ENCODE data around the gene TMEM260. TPM values are rescaled to one million over a fixed set of nuclear protein-coding genes. Genes with fewer than 3 reads are reported as not detected.

TMEM260 gene
- total and polyA plus RNA-seq, 2 experiments from 2014 or later, result 19.7 to 28.7 TPM

DNA sequence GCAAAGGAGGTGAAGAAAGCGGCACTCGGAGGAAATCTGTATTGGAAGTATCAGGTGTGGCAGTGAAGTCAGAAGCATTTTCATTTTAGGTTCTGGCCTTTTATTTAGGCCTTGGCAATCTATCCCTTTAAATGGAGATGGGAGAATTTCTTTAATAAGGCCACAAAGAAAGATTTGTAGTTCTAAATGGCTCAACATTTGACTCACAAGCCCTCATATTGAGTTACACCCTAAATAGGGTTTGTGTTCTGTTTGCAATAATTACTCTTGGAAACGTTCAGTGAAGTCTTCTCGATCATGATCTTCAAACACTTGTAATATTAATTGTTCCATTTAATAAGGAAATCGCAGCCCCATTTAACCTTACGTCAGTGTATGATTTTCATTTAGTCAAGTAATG, 25.3 kb upstream of the TMEM260 start:
- WGBS (ENCODE audit: low lambda C conversion rate, missing lambda C conversion rate), result 75% methylated on average over 6 of the region's 6 CpGs
- TF ChIP-seq EZH2phosphoT487 (IDR thresholded peaks at IDR 0.05; ENCODE audit: low read depth, severe bottlenecking, unreplicated experiment), result no peak
- TF ChIP-seq, protein P1, sequence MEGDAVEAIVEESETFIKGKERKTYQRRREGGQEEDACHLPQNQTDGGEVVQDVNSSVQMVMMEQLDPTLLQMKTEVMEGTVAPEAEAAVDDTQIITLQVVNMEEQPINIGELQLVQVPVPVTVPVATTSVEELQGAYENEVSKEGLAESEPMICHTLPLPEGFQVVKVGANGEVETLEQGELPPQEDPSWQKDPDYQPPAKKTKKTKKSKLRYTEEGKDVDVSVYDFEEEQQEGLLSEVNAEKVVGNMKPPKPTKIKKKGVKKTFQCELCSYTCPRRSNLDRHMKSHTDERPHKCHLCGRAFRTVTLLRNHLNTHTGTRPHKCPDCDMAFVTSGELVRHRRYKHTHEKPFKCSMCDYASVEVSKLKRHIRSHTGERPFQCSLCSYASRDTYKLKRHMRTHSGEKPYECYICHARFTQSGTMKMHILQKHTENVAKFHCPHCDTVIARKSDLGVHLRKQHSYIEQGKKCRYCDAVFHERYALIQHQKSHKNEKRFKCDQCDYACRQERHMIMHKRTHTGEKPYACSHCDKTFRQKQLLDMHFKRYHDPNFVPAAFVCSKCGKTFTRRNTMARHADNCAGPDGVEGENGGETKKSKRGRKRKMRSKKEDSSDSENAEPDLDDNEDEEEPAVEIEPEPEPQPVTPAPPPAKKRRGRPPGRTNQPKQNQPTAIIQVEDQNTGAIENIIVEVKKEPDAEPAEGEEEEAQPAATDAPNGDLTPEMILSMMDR (IDR thresholded peaks at IDR 0.05; ENCODE audit: poor library complexity), result no peak
- TF ChIP-seq EZH2 (IDR thresholded peaks at IDR 0.05; ENCODE audit: borderline replicate concordance), result no peak
- H3K4me1 ChIP-seq (ENCODE audit: insufficient read depth), result peaks cover 4% of the 10 kb centered on the region
- no peaks in the 10 kb centered on the region for H3K27me3 ChIP-seq
- DNase-seq (ENCODE audit: low spot score), result no peak
- no peaks in the 10 kb centered on the region for H3K36me3 ChIP-seq (replicated peaks; ENCODE audit: insufficient read depth, low read depth)
- no peak overlapping the region for H3K27ac ChIP-seq
- H2AFZ ChIP-seq, result no peak overlapping the region
- no peaks in the 10 kb centered on the region for H3K9me3 ChIP-seq (ENCODE audit: low read depth)
- H4K20me1 ChIP-seq (ENCODE audit: insufficient read depth, poor library complexity, severe bottlenecking), result no peaks in the 10 kb centered on the region
- H3K4me2 ChIP-seq, result peak overlapping the region; percentile 16
- H3K9me2 ChIP-seq (replicated peaks; ENCODE audit: insufficient read depth), result no peaks in the 10 kb centered on the region
- H3K79me2 ChIP-seq, result no peaks in the 10 kb centered on the region
- H3K4me3 ChIP-seq, result no peak overlapping the region

DNA sequence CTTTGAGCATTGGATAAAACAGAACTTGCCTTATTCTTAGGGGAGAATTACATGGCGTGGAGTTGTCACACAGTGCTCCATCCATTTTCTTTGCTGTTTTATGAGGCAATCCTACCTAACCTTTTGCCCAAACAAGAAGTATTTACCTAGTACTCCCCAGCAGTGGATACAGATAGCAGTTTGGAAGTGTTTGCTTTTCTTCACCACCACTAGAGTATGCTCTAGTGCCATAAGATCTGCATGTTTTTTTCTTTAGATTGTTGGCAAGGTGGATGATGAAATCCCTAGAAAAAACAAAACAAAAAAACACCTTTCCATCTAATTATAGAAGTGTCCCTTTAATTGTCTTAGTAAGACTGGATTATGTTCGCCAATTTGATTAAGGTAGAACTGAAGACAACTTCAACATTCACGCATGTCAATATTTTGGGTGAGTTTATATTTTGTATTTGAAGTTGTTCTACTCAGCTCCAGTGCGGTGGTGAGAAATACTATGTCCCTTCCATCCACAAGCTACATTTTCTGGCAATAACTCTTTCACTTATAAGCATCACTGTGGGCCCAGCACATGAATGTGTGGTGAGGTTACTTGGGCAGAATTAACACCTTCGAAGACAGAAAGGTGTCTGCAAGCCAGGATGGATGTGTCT, 23.6 kb upstream of the TMEM260 start:
- H2AFZ ChIP-seq, result no peak overlapping the region

GRCh38 chr14:56559182-56559581, 20.4 kb upstream of the TMEM260 start:
- Histone ChIP-seq H4K20me1 (ENCODE audit: insufficient read depth, poor library complexity, severe bottlenecking) (no peaks in the 10 kb centered on the region), H2AFZ (no peak overlapping the region), H3K79me2 (no peaks in the 10 kb centered on the region), H3K9me2 (replicated peaks; ENCODE audit: insufficient read depth) (no peaks in the 10 kb centered on the region), H3K4me2 (no peak overlapping the region), H3K27me3 (no peaks in the 10 kb centered on the region), H3K9me3 (ENCODE audit: low read depth) (no peaks in the 10 kb centered on the region), H3K36me3 (replicated peaks; ENCODE audit: insufficient read depth, low read depth) (no peaks in the 10 kb centered on the region), H3K4me3 (no peak overlapping the region), H3K4me1 (ENCODE audit: insufficient read depth) (peaks cover 4% of the 10 kb centered on the region), H3K27ac (no peak overlapping the region)
- TF ChIP-seq, protein P1 (IDR thresholded peaks at IDR 0.05; ENCODE audit: poor library complexity), result no peak
- TF ChIP-seq EZH2 (IDR thresholded peaks at IDR 0.05; ENCODE audit: borderline replicate concordance) (no peak), EZH2phosphoT487 (IDR thresholded peaks at IDR 0.05; ENCODE audit: low read depth, severe bottlenecking, unreplicated experiment) (no peak)
- WGBS (ENCODE audit: low lambda C conversion rate, missing lambda C conversion rate), result 88% methylated on average over 4 of the region's 4 CpGs
- no peak for DNase-seq (ENCODE audit: low spot score)

More for the DNA sequence above, 23.6 kb upstream of the TMEM260 start:
- Histone ChIP-seq H3K9me2 (replicated peaks; ENCODE audit: insufficient read depth) (no peaks in the 10 kb centered on the region), H3K79me2 (no peaks in the 10 kb centered on the region), H3K4me1 (ENCODE audit: insufficient read depth) (peaks cover 4% of the 10 kb centered on the region), H4K20me1 (ENCODE audit: insufficient read depth, poor library complexity, severe bottlenecking) (no peaks in the 10 kb centered on the region), H3K9me3 (ENCODE audit: low read depth) (no peaks in the 10 kb centered on the region), H3K36me3 (replicated peaks; ENCODE audit: insufficient read depth, low read depth) (no peaks in the 10 kb centered on the region), H3K27me3 (no peaks in the 10 kb centered on the region), H3K4me2 (peak overlapping the region; percentile 42), H3K27ac (no peak overlapping the region), H3K4me3 (no peak overlapping the region)
- peak; percentile 54 for DNase-seq (ENCODE audit: low spot score)
- WGBS (ENCODE audit: low lambda C conversion rate, missing lambda C conversion rate), result 42% methylated on average over 5 of the region's 5 CpGs
- TF ChIP-seq, protein P1 (IDR thresholded peaks at IDR 0.05; ENCODE audit: poor library complexity), result peak; percentile 75
- no peak for TF ChIP-seq EZH2phosphoT487 (IDR thresholded peaks at IDR 0.05; ENCODE audit: low read depth, severe bottlenecking, unreplicated experiment)

Measured in hepatocyte (in vitro differentiated cells).